K562 (cell line): ENCODE measurements around the gene NRXN2. TPM values are rescaled to one million over a fixed set of nuclear protein-coding genes. Genes with fewer than 3 reads are reported as not detected.

Experiments used
- ATAC-seq: fragments of 200-7000 bp; cut with Tn5 transposase; 3 replicates; pipeline ENCODE4 v1.9.1; 2020; ENCODE audit warnings: moderate library complexity
- BruUV-seq: library from RNA; stranded (reverse); fragments of 400-500 nt; replicated peaks from 2 replicates; lab custom pipeline; 2021; lab: Mats Ljungman, UMichigan
- CTCF ChIA-PET: fragments of 300-600 bp; formaldehyde crosslinking; extraction: SDS; loops from one replicate; lab custom pipeline; 2021; ENCODE audit warnings: low intra/inter-chr PET ratio; lab: Yijun Ruan, JAX
- POLR2A ChIA-PET: fragments of 300-600, 350-650 bp; sonication (Branson Sonifier 250); formaldehyde crosslinking; extraction: SDS; loops from one replicate; lab custom pipeline; 2021; ENCODE audit warnings: antibody characterized with exemption, inconsistent platforms; lab: Yijun Ruan, JAX
- DNase-seq, 4 experiments: peaks; one replicate each; pipeline versions ENCODE4 v3.0.0 to v3.0.0-alpha.2; 2011 to 2018; ENCODE audit warnings: low spot score in 3 of 4, mixed read lengths in 3 of 4; ENCODE audit errors: extremely low read depth in 1 of 4
- FAIRE-seq: peaks from 2 replicates; lab custom pipeline; 2011; peaks lifted over from hg19 to GRCh38; lab: Jason Lieb, UNC
- H2AFZ ChIP-seq: 2 replicates; pipeline ENCODE4 v1.6.0; 2011; ENCODE audit warnings: low read depth, low read length, control low read depth, inconsistent platforms
- H3K27ac ChIP-seq: fragments of 200-600 bp; 3 replicates; pipeline ENCODE4 v1.8.0; 2011; ENCODE audit warnings: low read depth, mild to moderate bottlenecking, control low read depth, inconsistent platforms, low read length, moderate library complexity, mixed read lengths; ENCODE audit errors: extremely low read depth
- H3K27me3 ChIP-seq, 2 experiments: fragments of 300-600 bp in 1 of 2; 2 replicates in 1 of 2; 3 replicates in 1 of 2; pipeline versions ENCODE4 v1.6.0 to v1.8.0; 2011; ENCODE audit warnings: inconsistent platforms in 2 of 2, low read length in 2 of 2, mild to moderate bottlenecking in 1 of 2, mixed read lengths in 1 of 2, moderate library complexity in 1 of 2; ENCODE audit not compliant: control insufficient read depth in 2 of 2, insufficient read depth in 2 of 2
- H3K36me3 ChIP-seq: fragments of 300-600 bp; 3 replicates; pipeline ENCODE4 v1.8.0; 2011; ENCODE audit warnings: mild to moderate bottlenecking, low read length, inconsistent platforms; ENCODE audit not compliant: control insufficient read depth, insufficient read depth
- H3K4me1 ChIP-seq, 2 experiments: fragments of 200-600 bp in 1 of 2; replicated peaks in 1 of 2; 2 replicates in 1 of 2; 3 replicates in 1 of 2; pipeline versions ENCODE4 v1.5.1 to v1.8.0; 2011; ENCODE audit warnings: inconsistent platforms in 2 of 2, low read length in 2 of 2, mild to moderate bottlenecking in 1 of 2, mixed read lengths in 1 of 2, moderate library complexity in 1 of 2; ENCODE audit not compliant: control insufficient read depth in 2 of 2, insufficient read depth in 2 of 2
- H3K4me2 ChIP-seq: 2 replicates; pipeline ENCODE4 v1.6.1; 2011; ENCODE audit warnings: low read length, control low read depth, inconsistent platforms, mixed read lengths; ENCODE audit not compliant: insufficient read depth
- H3K4me3 ChIP-seq: fragments of 200-600 bp; sonication (generic), shearing (Covaris generic); 2 replicates; pipeline ENCODE4 v1.5.1; 2016; ENCODE audit warnings: control low read depth, inconsistent platforms
- H3K79me2 ChIP-seq: fragments of 200-600 bp; 3 replicates; pipeline ENCODE4 v1.8.0; 2011; ENCODE audit warnings: low read length, inconsistent platforms; ENCODE audit not compliant: control insufficient read depth, insufficient read depth
- H3K9ac ChIP-seq, 2 experiments: 2 replicates each; pipeline versions ENCODE4 v1.6.0 to v1.6.1; 2011; ENCODE audit warnings: low read depth in 2 of 2, low read length in 2 of 2, control low read depth in 1 of 2, inconsistent platforms in 1 of 2, mild to moderate bottlenecking in 1 of 2, mixed read lengths in 1 of 2; ENCODE audit not compliant: insufficient read depth in 1 of 2
- H3K9me1 ChIP-seq: one replicate; pipeline ENCODE4 v1.6.0; 2011; ENCODE audit warnings: inconsistent platforms, mild to moderate bottlenecking, low read length, moderate library complexity; ENCODE audit not compliant: control insufficient read depth, insufficient read depth
- H3K9me3 ChIP-seq: replicated peaks from 2 replicates; pipeline ENCODE4 v1.5.1; 2011; ENCODE audit warnings: low read depth, low read length, inconsistent platforms; ENCODE audit not compliant: control insufficient read depth, insufficient read depth
- H4K20me1 ChIP-seq: replicated peaks from 2 replicates; pipeline ENCODE4 v1.6.1; 2011; ENCODE audit warnings: low read length, inconsistent platforms, mixed read lengths; ENCODE audit not compliant: control insufficient read depth, insufficient read depth
- HBP1 ChIP-seq: fragments of 450-650 bp; formaldehyde crosslinking; IDR thresholded peaks from 2 replicates; pipeline ENCODE4 v1.4.0; 2022; ENCODE audit warnings: missing genetic modification characterization
- HDAC1 ChIP-seq, 2 experiments: fragments of 450-650 bp; IDR thresholded peaks; 2 replicates each; pipeline ENCODE4 v1.6.1; 2016 to 2017; ENCODE audit warnings: inconsistent platforms in 1 of 2, mild to moderate bottlenecking in 1 of 2, moderate library complexity in 1 of 2
- KHSRP ChIP-seq: fragments of 450-650 bp; IDR thresholded peaks from 2 replicates; pipeline ENCODE4 v1.6.1; 2017
- KLF1 ChIP-seq: fragments of 450-650 bp; IDR thresholded peaks from 2 replicates; pipeline ENCODE4 v1.6.1; 2016; ENCODE audit warnings: missing genetic modification characterization, missing compliant biosample characterization
- TCFL5 ChIP-seq: fragments of 250-450 bp; sonication (Bioruptor Pico); conservative IDR thresholded peaks from 2 replicates; pipeline ENCODE4 v1.6.1; 2021; ENCODE audit warnings: mild to moderate bottlenecking, moderate library complexity, matching md5 sums
- U2AF2 ChIP-seq: fragments of 200-400 bp; formaldehyde crosslinking; optimal IDR thresholded peaks from 2 replicates; pipeline ENCODE3; 2017; ENCODE audit warnings: low read depth, mild to moderate bottlenecking, low read length
- ZNF184 ChIP-seq: sonication (generic); formaldehyde crosslinking; IDR thresholded peaks from 2 replicates; pipeline ENCODE4 v1.5.0; 2020; ENCODE audit warnings: missing genetic modification reagents
- ZNF212 ChIP-seq: fragments of 450-650 bp; formaldehyde crosslinking; IDR thresholded peaks from 2 replicates; pipeline ENCODE4 v1.4.0; 2020; ENCODE audit warnings: mild to moderate bottlenecking
- ZNF644 ChIP-seq: fragments of 200-800 bp; sonication (Bioruptor generic); IDR thresholded peaks from 2 replicates; pipeline ENCODE4 v1.6.1; 2016; ENCODE audit warnings: low read depth, missing genetic modification characterization, missing compliant biosample characterization
- ZNF696 ChIP-seq: fragments of 250-450 bp; sonication (Bioruptor Pico); conservative IDR thresholded peaks from 2 replicates; pipeline ENCODE4 v1.4.0; 2020; ENCODE audit warnings: mild to moderate bottlenecking, moderate library complexity
- ZNF778 ChIP-seq: fragments of 450-650 bp; formaldehyde crosslinking; IDR thresholded peaks from 2 replicates; pipeline ENCODE4 v1.4.0; 2020; ENCODE audit warnings: mild to moderate bottlenecking, moderate library complexity
- ZSCAN29 ChIP-seq: fragments of 450-650 bp; IDR thresholded peaks from 2 replicates; pipeline ENCODE4 v1.6.1; 2017
- WGBS: fragments of 100-300 bp; shearing (Covaris generic); methylation state at CpG from one replicate; pipeline ENCODE4 v1.1.6; 2016; ENCODE audit warnings: low coverage, mixed read lengths; ENCODE audit not compliant: insufficient coverage; ENCODE audit errors: missing lambda C conversion rate; 5-methylcytosine and 5-hydroxymethylcytosine counted together
- in situ Hi-C: fragments of 300-500 bp; cut with MboI; formaldehyde crosslinking; loops from 4 replicates; pipeline ENCODE4 v1.15.0; 2018; ENCODE audit warnings: inconsistent platforms, mixed read lengths
- intact Hi-C: fragments of 100-400 bp; cut with micrococcal nuclease; formaldehyde crosslinking; loops from 2 replicates; pipeline ENCODE4 v1.14.2; 2022
- polyA plus RNA-seq, 8 experiments: library from polyadenylated mRNA; depleted of rRNA in 4 of 8; stranded (reverse) in 5 of 8; unstranded in 3 of 8; fragments of >200 nt; fragmentation: Nextera tagmentation in 2 of 8; fragmentation: Illumina TruSeq in 1 of 8; extraction: Ambion mirVana in 2 of 8; extraction: Trizol in 1 of 8; gene quantifications; 2 replicates each; pipeline versions ENCODE4 v1.2.1 to v1.2.3, GENCODE V29; 2011 to 2014; ENCODE audit warnings: inconsistent platforms in 1 of 8, missing spikeins in 1 of 8
- total RNA-seq, 7 experiments: library from RNA; depleted of rRNA in 6 of 7; stranded (reverse); fragments of >200 nt in 6 of 7; fragmentation: Illumina TruSeq in 2 of 7; extraction: Trizol in 2 of 7; gene quantifications; 2 replicates each; pipeline versions ENCODE4 v1.2.1 to v1.2.3, GENCODE V29; 2011 to 2021; ENCODE audit warnings: low replicate concordance in 1 of 7
- TF ChIP-seq, protein P1 (sequence below): fragments of 250-450 bp; sonication (Bioruptor Pico); IDR thresholded peaks from 2 replicates; pipeline ENCODE4 v1.5.0; 2021
- TF ChIP-seq, protein P2 (sequence below): fragments of 250-450 bp; sonication (Bioruptor Pico); IDR thresholded peaks from 2 replicates; pipeline ENCODE4 v1.8.0; 2022; ENCODE audit warnings: inconsistent platforms
- TF ChIP-seq, protein P3 (sequence below): fragments of 450-650 bp; IDR thresholded peaks from 2 replicates; pipeline ENCODE4 v1.6.1; 2018; ENCODE audit warnings: mild to moderate bottlenecking, low read depth; ENCODE audit not compliant: partially characterized antibody

The NRXN2 gene
- total and polyA plus RNA-seq, 9 of the 15 experiments (the other 6 are each of a cell fraction or from before 2014, with no cell fraction given) = 0.07 to 0.47 (median 0.15) TPM; not detected in 4

DNA sequence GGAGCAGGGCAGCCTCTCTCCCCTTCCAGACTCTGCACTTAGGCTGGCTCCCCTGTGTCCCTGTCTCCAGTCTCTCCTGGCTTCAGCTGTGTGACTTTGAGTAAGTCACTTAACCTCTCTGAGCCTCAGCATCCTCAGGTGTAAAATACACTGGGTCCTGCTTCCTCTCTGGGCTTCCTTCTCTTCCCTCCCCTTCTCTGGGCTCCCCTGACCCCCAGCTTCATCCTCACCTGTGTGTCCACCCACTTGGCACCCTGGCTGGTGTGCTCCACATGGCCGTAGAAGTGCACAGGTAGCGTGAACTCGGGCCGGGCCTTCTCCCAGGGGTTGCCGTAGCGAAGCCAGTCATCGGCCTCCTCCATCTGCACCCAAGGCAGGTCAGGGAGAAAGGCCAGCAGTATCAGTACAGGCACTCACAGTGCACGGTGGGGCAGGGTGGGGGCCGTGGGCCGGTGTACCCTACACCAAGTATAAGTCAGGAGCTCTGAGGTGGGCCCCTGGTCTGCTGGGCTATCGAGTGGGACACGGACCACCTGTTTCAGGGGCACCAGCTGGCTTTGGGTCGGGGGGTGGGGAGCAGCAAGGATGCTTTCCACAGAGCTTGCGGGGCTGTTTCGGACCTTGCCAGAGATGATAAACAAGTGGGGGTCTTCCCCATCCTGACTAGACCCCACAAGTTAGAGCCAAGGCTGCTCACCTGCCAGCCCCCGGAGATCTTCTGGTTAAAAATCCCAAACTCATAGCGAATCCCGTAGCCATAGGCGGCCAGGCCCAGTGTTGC, 34.7 kb upstream of the NRXN2 start (continued):
- no peak for TF ChIP-seq ZNF778 (CRISPR knock-in tag)

GRCh38 chr11:64755681-64756361, 32.8 kb upstream of the NRXN2 start:
- Histone ChIP-seq H3K9me3 (no peaks in the 10 kb centered on the region), H4K20me1 (no peaks in the 10 kb centered on the region), H3K4me2 (no peak overlapping the region), H3K36me3 (no peaks in the 10 kb centered on the region), H3K4me1 (peaks cover 15 to 71% of the 10 kb centered on the region in 2 experiments), H3K79me2 (no peaks in the 10 kb centered on the region), H3K9me1 (no peaks in the 10 kb centered on the region), H3K4me3 (no peak overlapping the region), H3K27me3 (no peaks in the 10 kb centered on the region), H2AFZ (no peak overlapping the region), H3K9ac (0 out of 4 replicates have a peak overlapping the region, but pooled peaks of 1 of the 2 experiments have one; percentile 31), H3K27ac (no peak overlapping the region)
- in situ Hi-C loops (no loop called here), intact Hi-C loops (no loop called here)
- CTCF ChIA-PET = no interaction called here
- DNase-seq = no peak
- WGBS = 58% methylated on average over 13 of the region's 13 CpGs
- no TSS peak for BruUV-seq
- ATAC-seq = no peak
- FAIRE-seq = no peak
- POLR2A ChIA-PET = interaction anchor here (0.8 kb wide), 1 partner anchor 9 kb away, joined by 3 read pairs; no protein-coding TSS in a partner anchor
- TF ChIP-seq, protein P1, sequence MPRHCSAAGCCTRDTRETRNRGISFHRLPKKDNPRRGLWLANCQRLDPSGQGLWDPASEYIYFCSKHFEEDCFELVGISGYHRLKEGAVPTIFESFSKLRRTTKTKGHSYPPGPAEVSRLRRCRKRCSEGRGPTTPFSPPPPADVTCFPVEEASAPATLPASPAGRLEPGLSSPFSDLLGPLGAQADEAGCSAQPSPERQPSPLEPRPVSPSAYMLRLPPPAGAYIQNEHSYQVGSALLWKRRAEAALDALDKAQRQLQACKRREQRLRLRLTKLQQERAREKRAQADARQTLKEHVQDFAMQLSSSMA (CRISPR knock-in tag) = no peak
- no peak for TF ChIP-seq ZNF184
- TF ChIP-seq, protein P2, sequence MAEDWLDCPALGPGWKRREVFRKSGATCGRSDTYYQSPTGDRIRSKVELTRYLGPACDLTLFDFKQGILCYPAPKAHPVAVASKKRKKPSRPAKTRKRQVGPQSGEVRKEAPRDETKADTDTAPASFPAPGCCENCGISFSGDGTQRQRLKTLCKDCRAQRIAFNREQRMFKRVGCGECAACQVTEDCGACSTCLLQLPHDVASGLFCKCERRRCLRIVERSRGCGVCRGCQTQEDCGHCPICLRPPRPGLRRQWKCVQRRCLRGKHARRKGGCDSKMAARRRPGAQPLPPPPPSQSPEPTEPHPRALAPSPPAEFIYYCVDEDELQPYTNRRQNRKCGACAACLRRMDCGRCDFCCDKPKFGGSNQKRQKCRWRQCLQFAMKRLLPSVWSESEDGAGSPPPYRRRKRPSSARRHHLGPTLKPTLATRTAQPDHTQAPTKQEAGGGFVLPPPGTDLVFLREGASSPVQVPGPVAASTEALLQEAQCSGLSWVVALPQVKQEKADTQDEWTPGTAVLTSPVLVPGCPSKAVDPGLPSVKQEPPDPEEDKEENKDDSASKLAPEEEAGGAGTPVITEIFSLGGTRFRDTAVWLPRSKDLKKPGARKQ (CRISPR knock-in tag) = no peak
- TF ChIP-seq ZNF696 (CRISPR knock-in tag) = no peak
- no peak for TF ChIP-seq U2AF2
- TF ChIP-seq, protein P3, sequence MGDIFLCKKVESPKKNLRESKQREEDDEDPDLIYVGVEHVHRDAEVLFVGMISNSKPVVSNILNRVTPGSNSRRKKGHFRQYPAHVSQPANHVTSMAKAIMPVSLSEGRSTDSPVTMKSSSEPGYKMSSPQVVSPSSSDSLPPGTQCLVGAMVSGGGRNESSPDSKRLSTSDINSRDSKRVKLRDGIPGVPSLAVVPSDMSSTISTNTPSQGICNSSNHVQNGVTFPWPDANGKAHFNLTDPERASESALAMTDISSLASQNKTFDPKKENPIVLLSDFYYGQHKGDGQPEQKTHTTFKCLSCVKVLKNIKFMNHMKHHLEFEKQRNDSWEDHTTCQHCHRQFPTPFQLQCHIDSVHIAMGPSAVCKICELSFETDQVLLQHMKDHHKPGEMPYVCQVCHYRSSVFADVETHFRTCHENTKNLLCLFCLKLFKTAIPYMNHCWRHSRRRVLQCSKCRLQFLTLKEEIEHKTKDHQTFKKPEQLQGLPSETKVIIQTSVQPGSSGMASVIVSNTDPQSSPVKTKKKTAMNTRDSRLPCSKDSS = no peak
- TF ChIP-seq ZSCAN29 = no peak
- TF ChIP-seq HDAC1 (IDR thresholded peaks at IDR 0.05) = no peak
- no peak for TF ChIP-seq KHSRP
- no peak for TF ChIP-seq TCFL5
- no peak for TF ChIP-seq ZNF644 (tag)
- no peak for TF ChIP-seq HBP1
- TF ChIP-seq KLF1 (tag) = no peak
- TF ChIP-seq ZNF212 (CRISPR knock-in tag) = no peak
